ACHN (cell line): Measurements from ENCODE around the gene CMIP.

Source experiments
- DNase-seq: peaks from one replicate; pipeline ENCODE4 v3.0.0-alpha.2; 2015
- in situ Hi-C: cut with HindIII; loops from 2 replicates; pipeline ENCODE4 v1.10.0; 2017; ENCODE audit warnings: low sequenced_read_pairs, low pct_ligation_motif_present, low pct_unique_long_range_greater_than_20kb

CMIP gene

GRCh38 chr16:81535679-81536360 is 91.2 kb downstream of the CMIP start:
- no peak for DNase-seq
- in situ Hi-C loops: no loop called here

DNA sequence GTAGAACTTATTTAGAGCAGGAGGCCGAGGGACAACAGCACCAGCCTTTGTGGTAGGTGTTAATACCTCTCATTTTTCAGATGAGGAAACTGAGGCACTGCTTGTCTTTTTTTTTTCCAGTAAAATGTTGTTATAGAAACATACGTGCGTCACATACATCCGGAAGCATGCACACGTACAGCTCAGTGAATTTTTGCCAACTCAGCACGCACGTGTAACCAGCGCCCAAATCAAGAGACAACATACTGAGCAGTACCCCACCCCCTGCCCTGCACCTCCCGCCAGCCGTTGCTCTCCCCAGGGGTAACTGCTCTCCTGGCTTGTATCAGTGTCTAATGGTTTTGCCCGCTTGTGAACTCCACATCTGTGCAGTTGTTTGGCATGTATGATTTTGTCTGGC is 92.0 kb downstream of the CMIP start:
- in situ Hi-C loops: no loop called here
- no peak for DNase-seq

- in situ Hi-C loops: no loop called here
These were observed 93.3 kb downstream of the CMIP start for GRCh38 chr16:81537721-81538561.

GRCh38 chr16:81539009-81539758 is 94.6 kb downstream of the CMIP start:
- in situ Hi-C loops: no loop called here
- DNase-seq: no peak

More at GRCh38 chr16:81537721-81538561, 93.3 kb downstream of the CMIP start:
- DNase-seq: no peak

DNA sequence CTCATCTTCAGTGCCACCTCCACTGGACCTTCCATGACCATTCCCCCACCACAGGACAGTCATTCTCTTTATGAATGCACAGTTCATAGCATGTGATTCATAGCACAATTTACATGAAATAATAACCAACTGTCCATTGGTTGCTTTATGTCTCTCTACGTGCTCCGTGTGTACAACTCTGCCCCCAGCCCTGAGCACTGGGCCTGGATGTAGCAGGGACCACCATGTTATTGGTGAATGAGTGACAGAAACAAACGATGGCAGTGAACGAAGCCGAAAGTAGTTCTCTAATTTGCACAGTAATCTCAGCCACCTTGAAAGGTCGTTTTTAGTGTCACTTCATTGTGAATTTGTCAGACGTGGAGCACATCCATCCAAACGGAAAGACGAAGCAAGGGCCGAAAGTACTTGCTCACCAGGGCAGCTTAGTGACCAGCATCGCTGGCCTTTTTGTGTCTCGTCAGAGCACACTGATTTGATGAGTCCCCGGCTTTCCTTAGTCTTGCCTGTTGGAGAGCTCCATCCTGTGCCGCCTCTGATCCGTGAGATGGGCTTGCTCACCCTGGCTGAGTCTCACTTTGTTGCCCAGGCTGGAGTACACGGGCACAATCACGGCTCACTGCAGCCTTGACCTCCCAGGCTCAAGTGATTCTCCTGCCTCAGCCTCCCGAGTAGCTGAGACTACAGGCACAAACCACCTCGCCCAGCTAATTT is 95.3 kb downstream of the CMIP start:
- no peak for DNase-seq
- in situ Hi-C loops: no loop called here

- DNase-seq: no peak
- in situ Hi-C loops: no loop called here
These were observed 96.7 kb downstream of the CMIP start for GRCh38 chr16:81541314-81541713.

DNA sequence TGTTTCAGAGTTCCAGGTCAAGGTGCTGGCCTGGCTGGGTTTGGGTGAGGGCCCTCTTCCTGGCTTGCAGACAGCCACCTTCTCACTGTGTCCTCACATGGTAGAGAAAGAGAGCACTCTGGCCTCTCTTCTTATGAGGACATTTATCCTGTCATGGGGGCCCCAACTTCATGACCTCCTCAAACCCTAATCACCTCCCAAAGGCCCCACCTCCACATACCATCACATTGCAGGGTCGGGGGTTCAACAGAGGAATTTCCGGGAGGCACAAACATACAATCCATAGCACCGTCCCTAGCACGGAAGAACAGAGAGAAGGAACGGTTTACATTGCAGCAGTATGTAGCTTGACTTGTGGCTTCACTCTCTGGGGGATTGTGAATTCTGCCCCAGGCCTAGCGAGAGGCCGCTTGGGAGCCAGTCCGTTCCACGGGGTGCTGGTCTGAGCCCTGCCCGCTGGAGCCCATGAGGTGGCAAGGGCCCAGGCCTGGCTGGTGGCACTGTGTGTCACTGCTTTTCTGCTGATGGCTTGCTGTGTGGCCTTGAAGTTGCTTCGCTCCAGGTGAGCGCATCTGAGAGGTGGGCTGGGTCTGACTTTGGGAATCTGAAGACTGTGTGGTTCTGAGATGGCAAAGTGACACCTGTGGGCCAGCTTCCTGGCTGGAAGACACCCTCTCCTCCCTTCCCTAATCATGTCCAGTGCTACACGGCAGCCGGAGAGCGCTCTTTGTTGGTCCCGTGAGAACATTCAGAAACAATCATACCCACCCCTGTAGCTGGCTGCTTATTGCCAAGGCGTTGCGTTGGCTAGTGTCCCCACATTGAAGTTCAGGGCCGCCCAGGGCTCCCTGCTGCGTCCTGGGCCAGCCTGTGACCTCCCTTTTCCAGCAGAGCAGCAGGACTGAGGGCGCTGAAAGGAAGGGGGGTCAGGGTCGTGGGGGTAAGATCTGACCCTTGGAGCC is 98.3 kb downstream of the CMIP start:
- DNase-seq: no peak
- in situ Hi-C loops: no loop called here

DNA sequence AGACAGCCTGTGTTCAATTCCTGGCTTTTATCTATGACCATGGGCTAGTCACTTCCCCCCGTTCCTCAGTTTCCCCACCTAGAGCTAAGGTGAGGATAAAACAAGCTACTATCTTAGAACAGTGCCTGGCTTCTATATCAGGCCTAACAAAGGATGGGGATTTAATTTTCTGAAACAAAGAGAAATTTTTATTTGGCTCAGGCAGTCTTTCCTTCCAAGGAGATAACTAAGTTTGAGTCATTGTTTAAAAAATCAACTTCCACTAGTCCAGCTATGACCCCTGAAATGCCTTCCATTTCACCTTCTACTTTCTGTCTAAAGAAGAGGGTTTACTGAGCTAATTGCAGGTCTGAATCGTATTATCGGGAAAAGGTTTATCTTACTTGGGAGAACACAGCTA is 99.0 kb downstream of the CMIP start:
- DNase-seq: no peak
- in situ Hi-C loops: no loop called here

DNA sequence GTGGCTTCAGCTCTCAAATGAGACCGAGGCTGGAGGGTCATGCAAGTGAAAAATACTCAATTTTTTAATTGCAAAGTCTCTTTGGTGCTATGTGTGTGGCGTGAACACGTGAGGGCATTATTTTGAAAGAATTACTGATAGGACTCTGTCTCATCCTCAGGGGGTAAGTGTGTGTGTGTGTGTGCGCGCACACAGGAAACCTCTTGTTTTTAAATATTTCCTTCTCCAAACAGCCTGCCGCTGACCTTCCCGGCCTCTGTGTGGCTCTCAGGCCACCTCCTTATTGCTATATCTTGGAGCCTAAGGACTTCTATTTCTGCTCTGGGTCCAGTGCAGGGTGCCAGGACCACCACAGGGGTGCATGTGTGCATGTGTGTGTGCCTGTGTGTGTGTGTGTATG is 99.7 kb downstream of the CMIP start:
- in situ Hi-C loops: no loop called here
- DNase-seq: no peak

GRCh38 chr16:81544700-81545271 is 100.2 kb downstream of the CMIP start:
- in situ Hi-C loops: no loop called here
- DNase-seq: no peak

DNA sequence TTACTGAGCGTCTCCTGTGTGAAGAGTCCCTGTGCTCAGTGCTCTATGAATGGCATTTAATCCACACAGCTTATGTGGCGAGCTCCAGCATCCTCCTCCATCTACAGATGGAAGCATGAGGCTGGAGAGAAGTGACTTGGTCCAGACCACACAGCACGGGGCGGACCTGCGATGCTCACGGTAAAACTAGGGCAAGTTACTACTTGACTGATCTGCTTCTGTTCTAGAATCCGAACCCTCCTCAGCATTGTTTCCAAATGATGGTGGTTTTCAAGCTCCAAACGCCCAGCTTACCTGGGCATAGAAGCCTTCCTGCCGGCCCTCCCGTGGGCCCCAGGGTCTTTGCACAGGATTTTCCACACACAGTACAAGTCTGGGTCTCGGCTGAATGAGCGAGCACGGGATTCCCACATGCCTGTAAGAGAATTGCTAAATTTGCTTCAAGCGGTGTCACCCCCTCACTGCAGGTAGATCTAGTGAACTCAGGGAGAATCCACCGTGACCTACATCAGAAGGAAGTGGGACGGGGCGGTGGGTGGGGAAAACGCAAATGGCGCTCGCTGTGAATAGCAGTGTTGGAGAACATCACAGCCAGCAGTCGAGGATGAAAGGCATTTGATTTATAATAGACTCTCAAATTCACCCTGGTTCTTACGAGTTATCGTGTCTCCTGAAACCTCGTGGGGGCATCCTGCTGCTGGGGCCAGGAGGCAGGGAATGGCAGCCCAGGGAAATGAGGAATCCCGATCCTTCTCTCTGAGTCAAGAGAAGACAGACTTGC is 101.1 kb downstream of the CMIP start:
- DNase-seq: no peak
- in situ Hi-C loops: no loop called here

DNA sequence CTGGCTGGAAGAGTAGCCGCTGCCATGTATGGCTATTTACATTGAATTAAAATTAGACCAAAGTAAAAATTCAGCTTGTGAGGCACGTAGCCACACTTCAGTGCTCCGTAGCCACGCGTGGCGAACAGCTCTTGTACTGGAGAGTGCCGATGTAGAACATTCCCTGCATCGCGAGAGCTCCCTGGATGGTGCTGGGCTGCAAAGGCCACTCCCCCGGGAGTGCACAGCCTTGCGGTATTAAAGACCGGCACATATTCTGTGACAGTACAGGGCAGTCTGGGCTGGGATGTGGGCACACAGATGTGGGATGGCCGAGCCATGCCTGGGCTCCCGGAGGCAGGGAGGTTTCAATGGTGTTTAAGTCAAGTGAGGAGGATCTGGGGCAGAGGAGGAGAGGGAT is 102.2 kb downstream of the CMIP start:
- no peak for DNase-seq
- in situ Hi-C loops: no loop called here

- in situ Hi-C loops: no loop called here
- DNase-seq: no peak
These were observed 102.8 kb downstream of the CMIP start for GRCh38 chr16:81547194-81547938.

GRCh38 chr16:81547939-81548216 is 103.3 kb downstream of the CMIP start:
- no peak for DNase-seq
- in situ Hi-C loops: no loop called here

- in situ Hi-C loops: no loop called here
- no peak for DNase-seq
These were observed 103.9 kb downstream of the CMIP start for GRCh38 chr16:81548551-81548875.

GRCh38 chr16:81548876-81549546 is 104.4 kb downstream of the CMIP start:
- DNase-seq: peak; percentile 77
- in situ Hi-C loops: no loop called here
